ENCODE results near the gene FST.

DNA sequence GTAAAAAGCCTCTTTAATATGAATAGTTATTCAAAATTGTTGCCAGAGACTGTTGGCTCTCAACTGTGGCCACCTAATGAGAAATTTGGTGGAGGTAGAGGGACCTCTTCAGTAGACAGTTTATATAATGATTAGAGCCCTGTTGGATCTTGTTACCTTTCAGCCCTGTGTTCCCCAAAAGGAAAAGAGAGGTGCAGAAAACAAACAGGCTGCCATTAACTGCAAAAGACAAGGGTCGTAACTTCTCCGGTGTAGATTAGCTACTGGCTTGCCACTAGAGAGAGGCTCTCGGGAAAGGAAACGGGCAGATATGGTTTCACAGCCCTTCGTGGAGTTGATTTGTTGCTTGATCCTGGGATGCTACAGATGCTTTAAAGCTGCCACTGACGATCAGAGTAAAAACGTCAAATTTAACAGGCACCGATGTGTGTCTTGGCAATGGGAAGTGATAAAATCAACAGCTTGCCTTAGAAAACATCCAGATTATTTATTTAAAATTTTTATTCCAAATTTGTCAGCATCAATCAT, 7.8 kb downstream of the FST start:
- TF ChIP-seq POLR2A (IDR thresholded peaks at IDR 0.05; ENCODE audit: low read length) (no peak), GATA1 (IDR thresholded peaks at IDR 0.05; ENCODE audit: low read depth, low read length) (no peak)

Data from erythroblast (primary cell).